K562 (cell line): Measurements from ENCODE around the gene OOSP1. TPM values are rescaled to one million over a fixed set of nuclear protein-coding genes. Genes with fewer than 3 reads are reported as not detected.
A peak's percentile ranks its signal among the peaks of the same experiment; 100 is the strongest.

Experiments used
- CAMTA2 ChIP-seq: fragments of 250-450 bp; sonication (Bioruptor Pico); conservative IDR thresholded peaks from 2 replicates; pipeline ENCODE4 v1.5.1; 2022
- CTBP1 ChIP-seq: fragments of 450-650 bp; IDR thresholded peaks from 2 replicates; pipeline ENCODE4 v1.6.1; 2016; ENCODE audit warnings: borderline replicate concordance
- KDM1A ChIP-seq, 2 experiments: fragments of 450-650 bp; IDR thresholded peaks; 2 replicates each; pipeline ENCODE4 v1.6.1; 2016; ENCODE audit warnings: mild to moderate bottlenecking in 2 of 2
- MAFF ChIP-seq: IDR thresholded peaks from 2 replicates; pipeline ENCODE4 v1.6.1; 2012; ENCODE audit warnings: low read length, improper control_type of control experiment
- MECOM ChIP-seq: fragments of 250-450 bp; sonication (Bioruptor Pico); IDR thresholded peaks from 2 replicates; pipeline ENCODE4 v1.8.0; 2022; ENCODE audit warnings: inconsistent platforms
- NONO ChIP-seq, 2 experiments: fragments of 200-400 bp in 1 of 2; fragments of 450-650 bp in 1 of 2; formaldehyde crosslinking in 1 of 2; IDR thresholded peaks; 2 replicates each; pipeline ENCODE4 v1.6.1; 2017; ENCODE audit warnings: low read depth in 2 of 2, mild to moderate bottlenecking in 2 of 2, moderate library complexity in 2 of 2, low read length in 1 of 2
- NR2C1 ChIP-seq, 2 experiments: fragments of 450-650 bp; IDR thresholded peaks; 2 replicates each; pipeline ENCODE4 v1.6.1; 2017; ENCODE audit warnings: mild to moderate bottlenecking in 2 of 2, antibody characterized with exemption in 1 of 2, inconsistent platforms in 1 of 2, missing compliant biosample characterization in 1 of 2, missing genetic modification characterization in 1 of 2
- PRPF4 ChIP-seq: fragments of 200-400 bp; formaldehyde crosslinking; IDR thresholded peaks from one replicate; pipeline ENCODE4 v1.6.1; 2017; ENCODE audit warnings: low read length, low read depth, mild to moderate bottlenecking; ENCODE audit not compliant: insufficient read depth, poor library complexity, severe bottlenecking
- RAD51 ChIP-seq: fragments of 450-650 bp; IDR thresholded peaks from 2 replicates; pipeline ENCODE4 v1.7.1; 2016; ENCODE audit warnings: low read depth, mild to moderate bottlenecking, borderline replicate concordance
- SMAD2 ChIP-seq: fragments of 150-350 bp; IDR thresholded peaks from 2 replicates; pipeline ENCODE4 v1.6.1; 2014; ENCODE audit warnings: low read depth, mild to moderate bottlenecking, low read length
- STAT5B ChIP-seq: fragments of 250-450 bp; sonication (Bioruptor Pico); IDR thresholded peaks from 2 replicates; pipeline ENCODE4 v1.8.0; 2021; ENCODE audit warnings: mild to moderate bottlenecking, inconsistent platforms
- TOE1 ChIP-seq, 2 experiments: fragments of 450-650 bp in 1 of 2; sonication (generic) in 1 of 2; formaldehyde crosslinking in 1 of 2; IDR thresholded peaks; 2 replicates each; pipeline versions ENCODE4 v1.7.1 to v1.8.0; 2016 to 2022; ENCODE audit warnings: borderline replicate concordance in 2 of 2, mild to moderate bottlenecking in 2 of 2, antibody characterized with exemption in 1 of 2, inconsistent platforms in 1 of 2, low read depth in 1 of 2, missing genetic modification reagents in 1 of 2, moderate library complexity in 1 of 2
- ZC3H11A ChIP-seq: IDR thresholded peaks from 2 replicates; pipeline ENCODE4 v1.6.1; 2012; ENCODE audit warnings: low read depth, low read length, improper control_type of control experiment
- ZEB2 ChIP-seq: fragments of 450-650 bp; IDR thresholded peaks from 2 replicates; pipeline ENCODE4 v1.6.1; 2016
- ZKSCAN1 ChIP-seq: fragments of 150-350 bp; IDR thresholded peaks from 2 replicates; pipeline ENCODE4 v1.6.1; 2016; ENCODE audit warnings: low read depth, low read length
- ZNF184 ChIP-seq: sonication (generic); formaldehyde crosslinking; IDR thresholded peaks from 2 replicates; pipeline ENCODE4 v1.5.0; 2020; ENCODE audit warnings: missing genetic modification reagents
- ZNF23 ChIP-seq: fragments of 250-450 bp; sonication (Bioruptor Pico); IDR thresholded peaks from 2 replicates; pipeline ENCODE4 v1.4.0; 2020; ENCODE audit warnings: mild to moderate bottlenecking
- ZNF316 ChIP-seq: fragments of 450-650 bp; IDR thresholded peaks from 2 replicates; pipeline ENCODE4 v1.6.1; 2016
- polyA plus RNA-seq, 8 experiments: library from polyadenylated mRNA; depleted of rRNA in 4 of 8; stranded (reverse) in 5 of 8; unstranded in 3 of 8; fragments of >200 nt; fragmentation: Nextera tagmentation in 2 of 8; fragmentation: Illumina TruSeq in 1 of 8; extraction: Ambion mirVana in 2 of 8; extraction: Trizol in 1 of 8; gene quantifications; 2 replicates each; pipeline versions ENCODE4 v1.2.1 to v1.2.3, GENCODE V29; 2011 to 2014; ENCODE audit warnings: inconsistent platforms in 1 of 8, missing spikeins in 1 of 8
- total RNA-seq, 7 experiments: library from RNA; depleted of rRNA in 6 of 7; stranded (reverse); fragments of >200 nt in 6 of 7; fragmentation: Illumina TruSeq in 2 of 7; extraction: Trizol in 2 of 7; gene quantifications; 2 replicates each; pipeline versions ENCODE4 v1.2.1 to v1.2.3, GENCODE V29; 2011 to 2021; ENCODE audit warnings: low replicate concordance in 1 of 7
- TF ChIP-seq, protein P1 (sequence below): fragments of 250-450 bp; sonication (Bioruptor Pico); IDR thresholded peaks from 2 replicates; pipeline ENCODE4 v1.4.0; 2020
- TF ChIP-seq, protein P2 (sequence below): sonication (generic); formaldehyde crosslinking; IDR thresholded peaks from 2 replicates; pipeline ENCODE4 v1.8.0; 2022; ENCODE audit warnings: mild to moderate bottlenecking, missing genetic modification reagents
- TF ChIP-seq, protein P3 (sequence below): fragments of 250-450 bp; sonication (Bioruptor Pico); IDR thresholded peaks from 2 replicates; pipeline ENCODE4 v1.5.0; 2021
- TF ChIP-seq, protein P4 (sequence below): fragments of 150-350 bp; IDR thresholded peaks from 2 replicates; pipeline ENCODE4 v1.6.1; 2014; ENCODE audit warnings: low read depth, mild to moderate bottlenecking, low read length, borderline replicate concordance
- TF ChIP-seq, protein P5 (sequence below): fragments of 250-450 bp; sonication (Bioruptor Pico); IDR thresholded peaks from 2 replicates; pipeline ENCODE4 v1.8.0; 2021; ENCODE audit warnings: moderate library complexity, mild to moderate bottlenecking, inconsistent platforms

The OOSP1 gene
- total and polyA plus RNA-seq, 9 of the 15 experiments (the other 6 are each of a cell fraction or from before 2014, with no cell fraction given) = 0.14 to 3.0 (median 0.61) TPM

DNA sequence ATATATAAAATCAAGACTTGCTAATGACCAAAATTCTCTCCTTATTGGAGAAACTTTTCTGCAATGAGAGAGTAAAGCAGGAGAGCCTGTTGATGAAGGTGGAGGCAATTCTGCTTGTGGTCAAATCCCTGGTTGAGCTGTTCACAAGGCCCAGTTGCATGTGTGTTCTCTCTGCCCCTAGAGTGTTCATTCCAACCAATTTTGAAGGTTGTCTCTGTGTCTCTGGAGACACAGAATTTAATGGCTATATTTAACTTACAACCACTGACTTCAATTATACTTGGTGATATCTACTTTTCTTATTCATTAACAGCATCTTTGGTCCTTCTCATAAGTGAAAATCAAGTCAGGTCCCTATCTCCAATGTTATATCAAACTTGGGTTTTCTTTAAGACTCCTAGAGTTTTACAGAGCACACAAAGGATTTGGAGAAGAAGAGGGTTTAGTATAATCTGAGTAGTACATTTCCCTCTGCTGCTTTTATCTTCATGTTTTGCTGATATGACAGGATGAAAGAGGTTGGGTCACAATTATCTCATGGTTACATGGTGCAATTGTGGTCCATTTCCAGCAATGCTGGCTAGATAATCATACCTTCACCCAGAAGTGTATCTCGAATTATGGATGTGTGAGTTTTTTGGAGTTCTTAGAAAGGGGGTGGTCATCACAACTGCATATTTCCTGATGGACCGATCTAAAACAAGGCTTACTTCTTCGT lies 29.6 kb downstream of the OOSP1 start (continued):
- TF ChIP-seq TOE1 (IDR thresholded peaks at IDR 0.05; ENCODE audit: borderline replicate concordance) (no peak), TOE1 (CRISPR knock-in tag; IDR thresholded peaks at IDR 0.05; ENCODE audit: borderline replicate concordance, low read depth) (no peak), RAD51 (no peak), SMAD2 (no peak), ZC3H11A (no peak), STAT5B (CRISPR knock-in tag) (no peak), CAMTA2 (CRISPR knock-in tag) (no peak), CTBP1 (peak; percentile 94), KDM1A (IDR thresholded peaks at IDR 0.05) (peak; percentile 84 to 91; a peak in 3 of 4 replicates), NONO (IDR thresholded peaks at IDR 0.05; ENCODE audit: low read depth in 2 of 2, low read length in 1 of 2) (no peak; a peak in 1 of 4 replicates), ZNF316 (peak; percentile 98), ZKSCAN1 (no peak), ZNF23 (CRISPR knock-in tag) (no peak), MECOM (CRISPR knock-in tag) (no peak), PRPF4 (no peak), ZNF184 (no peak), ZEB2 (peak; percentile 83), NR2C1 (IDR thresholded peaks at IDR 0.05) (no peak), NR2C1 (tag; IDR thresholded peaks at IDR 0.05) (no peak; the same call in 1 of the 2 replicates), MAFF (peak; percentile 85)
- TF ChIP-seq, protein P1, sequence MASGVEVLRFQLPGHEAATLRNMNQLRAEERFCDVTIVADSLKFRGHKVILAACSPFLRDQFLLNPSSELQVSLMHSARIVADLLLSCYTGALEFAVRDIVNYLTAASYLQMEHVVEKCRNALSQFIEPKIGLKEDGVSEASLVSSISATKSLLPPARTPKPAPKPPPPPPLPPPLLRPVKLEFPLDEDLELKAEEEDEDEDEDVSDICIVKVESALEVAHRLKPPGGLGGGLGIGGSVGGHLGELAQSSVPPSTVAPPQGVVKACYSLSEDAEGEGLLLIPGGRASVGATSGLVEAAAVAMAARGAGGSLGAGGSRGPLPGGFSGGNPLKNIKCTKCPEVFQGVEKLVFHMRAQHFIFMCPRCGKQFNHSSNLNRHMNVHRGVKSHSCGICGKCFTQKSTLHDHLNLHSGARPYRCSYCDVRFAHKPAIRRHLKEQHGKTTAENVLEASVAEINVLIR (CRISPR knock-in tag) = no peak
- TF ChIP-seq, protein P2, sequence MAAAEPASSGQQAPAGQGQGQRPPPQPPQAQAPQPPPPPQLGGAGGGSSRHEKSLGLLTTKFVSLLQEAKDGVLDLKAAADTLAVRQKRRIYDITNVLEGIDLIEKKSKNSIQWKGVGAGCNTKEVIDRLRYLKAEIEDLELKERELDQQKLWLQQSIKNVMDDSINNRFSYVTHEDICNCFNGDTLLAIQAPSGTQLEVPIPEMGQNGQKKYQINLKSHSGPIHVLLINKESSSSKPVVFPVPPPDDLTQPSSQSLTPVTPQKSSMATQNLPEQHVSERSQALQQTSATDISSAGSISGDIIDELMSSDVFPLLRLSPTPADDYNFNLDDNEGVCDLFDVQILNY = no peak
- TF ChIP-seq, protein P3, sequence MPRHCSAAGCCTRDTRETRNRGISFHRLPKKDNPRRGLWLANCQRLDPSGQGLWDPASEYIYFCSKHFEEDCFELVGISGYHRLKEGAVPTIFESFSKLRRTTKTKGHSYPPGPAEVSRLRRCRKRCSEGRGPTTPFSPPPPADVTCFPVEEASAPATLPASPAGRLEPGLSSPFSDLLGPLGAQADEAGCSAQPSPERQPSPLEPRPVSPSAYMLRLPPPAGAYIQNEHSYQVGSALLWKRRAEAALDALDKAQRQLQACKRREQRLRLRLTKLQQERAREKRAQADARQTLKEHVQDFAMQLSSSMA (CRISPR knock-in tag) = no peak
- TF ChIP-seq, protein P4, sequence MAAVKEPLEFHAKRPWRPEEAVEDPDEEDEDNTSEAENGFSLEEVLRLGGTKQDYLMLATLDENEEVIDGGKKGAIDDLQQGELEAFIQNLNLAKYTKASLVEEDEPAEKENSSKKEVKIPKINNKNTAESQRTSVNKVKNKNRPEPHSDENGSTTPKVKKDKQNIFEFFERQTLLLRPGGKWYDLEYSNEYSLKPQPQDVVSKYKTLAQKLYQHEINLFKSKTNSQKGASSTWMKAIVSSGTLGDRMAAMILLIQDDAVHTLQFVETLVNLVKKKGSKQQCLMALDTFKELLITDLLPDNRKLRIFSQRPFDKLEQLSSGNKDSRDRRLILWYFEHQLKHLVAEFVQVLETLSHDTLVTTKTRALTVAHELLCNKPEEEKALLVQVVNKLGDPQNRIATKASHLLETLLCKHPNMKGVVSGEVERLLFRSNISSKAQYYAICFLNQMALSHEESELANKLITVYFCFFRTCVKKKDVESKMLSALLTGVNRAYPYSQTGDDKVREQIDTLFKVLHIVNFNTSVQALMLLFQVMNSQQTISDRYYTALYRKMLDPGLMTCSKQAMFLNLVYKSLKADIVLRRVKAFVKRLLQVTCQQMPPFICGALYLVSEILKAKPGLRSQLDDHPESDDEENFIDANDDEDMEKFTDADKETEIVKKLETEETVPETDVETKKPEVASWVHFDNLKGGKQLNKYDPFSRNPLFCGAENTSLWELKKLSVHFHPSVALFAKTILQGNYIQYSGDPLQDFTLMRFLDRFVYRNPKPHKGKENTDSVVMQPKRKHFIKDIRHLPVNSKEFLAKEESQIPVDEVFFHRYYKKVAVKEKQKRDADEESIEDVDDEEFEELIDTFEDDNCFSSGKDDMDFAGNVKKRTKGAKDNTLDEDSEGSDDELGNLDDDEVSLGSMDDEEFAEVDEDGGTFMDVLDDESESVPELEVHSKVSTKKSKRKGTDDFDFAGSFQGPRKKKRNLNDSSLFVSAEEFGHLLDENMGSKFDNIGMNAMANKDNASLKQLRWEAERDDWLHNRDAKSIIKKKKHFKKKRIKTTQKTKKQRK = no peak
- TF ChIP-seq, protein P5, sequence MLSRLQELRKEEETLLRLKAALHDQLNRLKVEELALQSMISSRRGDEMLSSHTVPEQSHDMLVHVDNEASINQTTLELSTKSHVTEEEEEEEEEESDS = no peak
